ENCODE data around the gene LIN28B.
A peak's percentile ranks its signal among the peaks of the same experiment; 100 is the strongest.

The LIN28B gene, protein sequence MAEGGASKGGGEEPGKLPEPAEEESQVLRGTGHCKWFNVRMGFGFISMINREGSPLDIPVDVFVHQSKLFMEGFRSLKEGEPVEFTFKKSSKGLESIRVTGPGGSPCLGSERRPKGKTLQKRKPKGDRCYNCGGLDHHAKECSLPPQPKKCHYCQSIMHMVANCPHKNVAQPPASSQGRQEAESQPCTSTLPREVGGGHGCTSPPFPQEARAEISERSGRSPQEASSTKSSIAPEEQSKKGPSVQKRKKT

DNA sequence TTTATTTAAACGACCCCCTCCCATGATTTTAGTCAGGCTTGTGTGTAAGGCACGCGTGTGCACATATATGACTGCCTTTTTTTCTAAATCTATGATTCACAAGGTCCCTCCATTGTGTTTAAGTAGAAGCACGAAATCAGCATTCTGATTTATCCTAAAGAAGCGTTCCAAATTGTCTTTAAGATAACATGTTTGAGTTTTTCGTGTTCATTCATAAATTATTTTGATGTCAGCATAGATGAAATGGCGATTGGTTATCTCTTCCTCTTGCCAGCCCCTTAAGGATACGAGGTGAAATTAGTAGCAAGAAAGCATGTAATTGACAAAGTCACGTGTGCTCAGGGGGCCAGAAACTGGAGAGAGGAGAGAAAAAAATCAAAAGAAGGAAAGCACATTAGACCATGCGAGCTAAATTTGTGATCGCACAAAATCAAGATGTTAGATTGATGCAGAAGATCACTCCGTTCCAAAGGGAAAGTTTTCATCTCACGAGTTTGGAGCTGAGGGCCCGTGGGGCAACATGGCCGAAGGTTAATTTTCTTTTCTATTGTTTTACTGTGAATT lies at the start of gene LIN28B:
Gene LIN28B (plus strand): TSS at position 377 of the 564 bp plus-strand sequence. CDS start 144 bp downstream, at position 521.
- TF ChIP-seq EZH2 (IDR thresholded peaks at IDR 0.05; ENCODE audit: borderline replicate concordance, low read depth, low read length, severe bottlenecking) (no peak), CTCF (IDR thresholded peaks at IDR 0.05; ENCODE audit: borderline replicate concordance, extremely low read depth, low read length, poor library complexity, severe bottlenecking) (no peak)
- H3K9me3 ChIP-seq (ENCODE audit: insufficient read depth, low read length, severe bottlenecking) = peaks cover 3% of the 10 kb centered on the region
- H3K36me3 ChIP-seq (ENCODE audit: insufficient read depth, low read length) = no peaks in the 10 kb centered on the region
- no peak for DNase-seq
- peak within 1 kb of the TSS; percentile 34; the same call in 1 of the 2 replicates for H2AFZ ChIP-seq (ENCODE audit: low read depth, low read length)
- no peaks in the 10 kb centered on the region for H4K20me1 ChIP-seq (ENCODE audit: insufficient read depth, low read length)
- H3K79me2 ChIP-seq (ENCODE audit: insufficient read depth, low read length) = peaks cover 25% of the 10 kb centered on the region
- peak within 1 kb of the TSS; percentile 66 for H3K4me2 ChIP-seq (ENCODE audit: insufficient read depth, low read length)
- H3K27ac ChIP-seq (ENCODE audit: low read length) = peak within 1 kb of the TSS; percentile 96
- peak within 1 kb of the TSS in 1 of 2 experiments; percentile 56; a peak in 1 of 4 replicates for H3K4me3 ChIP-seq (ENCODE audit: low read depth in 1 of 2, low read length in 2 of 2)
- ATAC-seq (ENCODE audit: insufficient read depth, low read depth) = peak; percentile 52
- H3K4me1 ChIP-seq (ENCODE audit: insufficient read depth, low read length) = peaks cover 91% of the 10 kb centered on the region
- H3K27me3 ChIP-seq (ENCODE audit: insufficient read depth, low read length, poor library complexity) = no peaks in the 10 kb centered on the region
- peak within 1 kb of the TSS; percentile 65 for H3K9ac ChIP-seq (ENCODE audit: low read depth, low read length)

DNA sequence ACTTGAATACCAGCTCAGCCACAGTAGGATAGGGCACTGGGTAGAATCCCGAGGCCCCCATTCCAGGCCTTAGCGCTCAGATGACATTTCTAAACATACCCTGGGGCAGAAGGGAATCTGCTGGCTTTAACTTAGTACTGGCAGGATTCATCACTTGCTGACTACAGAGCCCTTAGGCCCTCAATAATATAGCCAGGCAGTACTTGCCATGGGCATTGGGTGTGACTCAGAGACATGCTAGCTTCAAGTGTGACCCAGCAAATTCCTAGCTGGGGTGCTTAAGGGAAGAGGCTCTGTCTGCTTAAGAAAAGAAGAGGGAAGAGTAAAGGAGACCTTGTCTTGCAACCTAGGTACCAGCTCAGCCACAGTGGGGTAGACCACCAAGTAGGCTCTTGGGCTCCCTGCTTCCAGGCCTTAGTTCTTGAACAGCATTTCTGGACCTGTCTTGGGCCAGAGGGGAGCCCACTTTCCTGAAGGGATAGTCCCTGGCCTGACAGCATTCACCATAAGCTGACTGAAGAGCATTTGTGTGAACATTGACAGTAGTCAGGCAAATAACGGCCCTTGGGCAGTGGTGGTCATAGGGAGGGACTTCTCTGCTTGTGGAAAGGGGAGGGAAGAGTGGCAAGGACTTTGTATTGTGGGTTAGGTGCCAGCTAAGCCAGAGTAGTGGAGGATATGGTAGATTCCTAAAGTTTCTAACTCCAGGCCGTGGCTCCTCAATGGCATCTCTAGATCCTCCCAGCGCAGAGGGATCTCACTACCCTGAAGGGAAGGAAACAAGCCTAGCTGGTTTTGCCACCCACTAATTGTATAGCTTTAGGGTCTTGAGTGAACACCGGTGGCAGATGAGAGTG lies 48.6 kb upstream of the LIN28B start:
- Histone ChIP-seq H3K36me3 (ENCODE audit: insufficient read depth, low read length) (no peaks in the 10 kb centered on the region), H3K9ac (ENCODE audit: low read depth, low read length) (no peak overlapping the region), H3K27me3 (ENCODE audit: insufficient read depth, low read length, poor library complexity) (no peaks in the 10 kb centered on the region), H3K4me1 (ENCODE audit: insufficient read depth, low read length) (no peaks in the 10 kb centered on the region), H3K4me2 (ENCODE audit: insufficient read depth, low read length) (no peak overlapping the region), H3K79me2 (ENCODE audit: insufficient read depth, low read length) (no peaks in the 10 kb centered on the region), H3K27ac (ENCODE audit: low read length) (no peak overlapping the region), H3K9me3 (ENCODE audit: insufficient read depth, low read length, severe bottlenecking) (no peaks in the 10 kb centered on the region), H4K20me1 (ENCODE audit: insufficient read depth, low read length) (no peaks in the 10 kb centered on the region), H3K4me3 (ENCODE audit: low read depth in 1 of 2, low read length in 2 of 2) (no peak overlapping the region), H2AFZ (ENCODE audit: low read depth, low read length) (no peak overlapping the region)
- no peak for TF ChIP-seq EZH2 (IDR thresholded peaks at IDR 0.05; ENCODE audit: borderline replicate concordance, low read depth, low read length, severe bottlenecking)
- no peak for TF ChIP-seq CTCF (IDR thresholded peaks at IDR 0.05; ENCODE audit: borderline replicate concordance, extremely low read depth, low read length, poor library complexity, severe bottlenecking)
- no peak for DNase-seq
- no peak for ATAC-seq (ENCODE audit: insufficient read depth, low read depth)

DNA sequence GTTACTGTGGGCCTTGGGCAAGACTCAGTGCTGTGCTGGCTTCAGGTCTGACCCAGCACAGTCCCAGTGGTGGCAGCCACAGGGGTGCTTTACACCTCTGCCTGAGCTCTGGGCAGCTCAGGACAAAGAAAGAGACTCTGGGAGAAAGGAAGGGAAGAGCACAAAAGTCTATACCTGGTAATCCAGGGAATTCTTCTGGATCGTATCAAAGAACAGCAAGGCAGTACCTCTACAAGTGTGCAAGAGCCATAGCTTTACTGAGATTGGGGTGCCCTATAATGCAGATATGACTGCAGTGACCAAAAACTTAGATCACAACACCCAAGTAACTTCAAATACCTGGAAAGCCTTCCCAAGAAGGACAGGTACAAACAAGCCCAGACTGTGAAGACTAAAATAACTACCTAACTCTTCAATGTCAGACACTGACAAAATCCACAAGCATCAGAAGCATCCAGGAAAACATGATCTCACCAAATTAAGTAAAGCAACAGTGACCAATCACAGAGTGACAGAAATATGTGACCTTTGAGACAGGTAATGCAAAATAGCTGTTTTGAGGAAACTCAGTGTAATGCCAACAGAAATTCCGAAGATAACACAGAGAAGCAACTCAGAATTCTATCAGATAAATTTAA lies 47.9 kb upstream of the LIN28B start:
- Histone ChIP-seq H3K79me2 (ENCODE audit: insufficient read depth, low read length) (no peaks in the 10 kb centered on the region), H3K4me2 (ENCODE audit: insufficient read depth, low read length) (no peak overlapping the region), H3K4me3 (ENCODE audit: low read depth in 1 of 2, low read length in 2 of 2) (no peak overlapping the region), H3K27ac (ENCODE audit: low read length) (no peak overlapping the region), H3K4me1 (ENCODE audit: insufficient read depth, low read length) (no peaks in the 10 kb centered on the region), H3K9me3 (ENCODE audit: insufficient read depth, low read length, severe bottlenecking) (no peaks in the 10 kb centered on the region), H3K27me3 (ENCODE audit: insufficient read depth, low read length, poor library complexity) (no peaks in the 10 kb centered on the region), H3K9ac (ENCODE audit: low read depth, low read length) (no peak overlapping the region), H4K20me1 (ENCODE audit: insufficient read depth, low read length) (no peaks in the 10 kb centered on the region), H3K36me3 (ENCODE audit: insufficient read depth, low read length) (no peaks in the 10 kb centered on the region), H2AFZ (ENCODE audit: low read depth, low read length) (no peak overlapping the region)
- TF ChIP-seq EZH2 (IDR thresholded peaks at IDR 0.05; ENCODE audit: borderline replicate concordance, low read depth, low read length, severe bottlenecking) (no peak), CTCF (IDR thresholded peaks at IDR 0.05; ENCODE audit: borderline replicate concordance, extremely low read depth, low read length, poor library complexity, severe bottlenecking) (no peak)
- ATAC-seq (ENCODE audit: insufficient read depth, low read depth) (no peak), DNase-seq (no peak)

All from DND-41 (cell line).